HepG2 (cell line): Measurements from ENCODE around the gene FXYD4. TPM values are rescaled to one million over a fixed set of nuclear protein-coding genes. Genes with fewer than 3 reads are reported as not detected.

Experiments
- ATAC-seq: fragments of 200-7000 bp; cut with Tn5 transposase; 3 replicates; pipeline ENCODE4 v1.9.1; 2020; ENCODE audit warnings: mild to moderate bottlenecking, moderate library complexity
- BruUV-seq: library from RNA; stranded (reverse); fragments of 400-500 nt; replicated peaks from 2 replicates; lab custom pipeline; 2021; lab: Mats Ljungman, UMichigan
- CTCF ChIA-PET: fragments of 300-600 bp; formaldehyde crosslinking; extraction: SDS; loops from one replicate; lab custom pipeline; 2021; ENCODE audit warnings: low total read pairs, inconsistent platforms, low intra/inter-chr PET ratio; lab: Yijun Ruan, JAX
- POLR2A ChIA-PET: fragments of 350-600 bp; sonication (Branson Sonifier 250); formaldehyde crosslinking; loops from one replicate; lab custom pipeline; 2020; ENCODE audit warnings: antibody characterized with exemption, inconsistent platforms; lab: Yijun Ruan, JAX
- DNase-seq: peaks from one replicate; pipeline ENCODE4 v3.0.0-alpha.2; 2015; ENCODE audit warnings: low spot score
- FAIRE-seq: peaks from 3 replicates; lab custom pipeline; 2011; peaks lifted over from hg19 to GRCh38; lab: Jason Lieb, UNC
- H2AFZ ChIP-seq: one replicate; pipeline ENCODE4 v1.6.1; 2011; ENCODE audit warnings: low read length, inconsistent platforms
- H3K27ac ChIP-seq: fragments of 300-600 bp; 3 replicates; pipeline ENCODE4 v1.8.0; 2011; ENCODE audit warnings: mixed run types, mild to moderate bottlenecking, mixed read lengths, low read length, inconsistent platforms; ENCODE audit not compliant: insufficient read depth; ENCODE audit errors: extremely low read length
- H3K27me3 ChIP-seq, 2 experiments: fragments of 200-600 bp in 1 of 2; 2 replicates in 1 of 2; 3 replicates in 1 of 2; pipeline versions ENCODE4 v1.6.0 to v1.8.0; 2011; ENCODE audit warnings: low read length in 2 of 2, mild to moderate bottlenecking in 2 of 2, moderate library complexity in 2 of 2, inconsistent platforms in 1 of 2; ENCODE audit not compliant: insufficient read depth in 2 of 2, control insufficient read depth in 1 of 2
- H3K36me3 ChIP-seq, 2 experiments: fragments of 200-600 bp in 1 of 2; replicated peaks in 1 of 2; 2 replicates in 1 of 2; 3 replicates in 1 of 2; pipeline versions ENCODE4 v1.5.1 to v1.8.0; 2011; ENCODE audit warnings: low read length in 2 of 2, inconsistent platforms in 1 of 2; ENCODE audit not compliant: insufficient read depth in 2 of 2, control insufficient read depth in 1 of 2
- H3K4me1 ChIP-seq: 2 replicates; pipeline ENCODE4 v1.5.1; 2012; ENCODE audit warnings: low read length, inconsistent platforms; ENCODE audit not compliant: insufficient read depth
- H3K4me2 ChIP-seq: 2 replicates; pipeline ENCODE4 v1.6.0; 2011; ENCODE audit warnings: low read depth, low read length, inconsistent platforms
- H3K4me3 ChIP-seq, 3 experiments: fragments of 200-600 bp in 1 of 3; sonication (generic), shearing (Covaris generic) in 1 of 3; replicated peaks in 1 of 3; 2 replicates each; pipeline ENCODE4 v1.5.1; 2011 to 2016; ENCODE audit warnings: low read length in 3 of 3, inconsistent platforms in 2 of 3, low read depth in 2 of 3, mild to moderate bottlenecking in 2 of 3, control low read depth in 1 of 3, mixed read lengths in 1 of 3; ENCODE audit not compliant: insufficient read depth in 1 of 3
- H3K79me2 ChIP-seq: one replicate; pipeline ENCODE4 v1.6.1; 2011; ENCODE audit warnings: low read length, inconsistent platforms; ENCODE audit not compliant: insufficient read depth
- H3K9ac ChIP-seq: 2 replicates; pipeline ENCODE4 v1.6.0; 2011; ENCODE audit warnings: mild to moderate bottlenecking, low read depth, low read length, inconsistent platforms; ENCODE audit not compliant: insufficient read depth
- H3K9me3 ChIP-seq: 2 replicates; pipeline ENCODE4 v1.5.1; 2012; ENCODE audit warnings: mild to moderate bottlenecking, low read length
- H4K20me1 ChIP-seq: 2 replicates; pipeline ENCODE4 v1.6.0; 2011; ENCODE audit warnings: inconsistent platforms, mild to moderate bottlenecking, low read length, moderate library complexity; ENCODE audit not compliant: insufficient read depth
- HOXA3 ChIP-seq: sonication (generic); formaldehyde crosslinking; IDR thresholded peaks from 2 replicates; pipeline ENCODE4 v1.5.0; 2020; ENCODE audit warnings: missing genetic modification reagents
- RBFOX2 ChIP-seq: fragments of 200-400 bp; formaldehyde crosslinking; IDR thresholded peaks from 2 replicates; pipeline ENCODE4 v1.6.1; 2017; ENCODE audit warnings: low read depth, mild to moderate bottlenecking, low read length
- SRSF9 ChIP-seq: fragments of 200-400 bp; formaldehyde crosslinking; IDR thresholded peaks from 2 replicates; pipeline ENCODE4 v1.6.1; 2018; ENCODE audit warnings: borderline replicate concordance, mild to moderate bottlenecking, low read depth, low read length; ENCODE audit not compliant: insufficient read depth, poor library complexity, severe bottlenecking
- ZNF292 ChIP-seq: sonication (generic); formaldehyde crosslinking; IDR thresholded peaks from 2 replicates; pipeline ENCODE4 v1.8.1; 2022; ENCODE audit warnings: mild to moderate bottlenecking, low read depth, missing genetic modification reagents, borderline replicate concordance
- WGBS: methylation state at CpG from one replicate; pipeline ENCODE4 v1.1.6; 2017; ENCODE audit warnings: low lambda C conversion rate; 5-methylcytosine and 5-hydroxymethylcytosine counted together
- in situ Hi-C: cut with HindIII; loops from 2 replicates; pipeline ENCODE4 v1.10.0; 2017; ENCODE audit warnings: low pct_unique_long_range_greater_than_20kb; ENCODE audit not compliant: extremely low pct_ligation_motif_present
- intact Hi-C: fragments of 100-400 bp; cut with micrococcal nuclease; formaldehyde crosslinking; loops from one replicate; pipeline ENCODE4 v1.10.0; 2022; ENCODE audit not compliant: unreplicated experiment
- polyA plus RNA-seq, 8 experiments: library from polyadenylated mRNA; depleted of rRNA in 3 of 8; stranded (reverse) in 7 of 8; unstranded in 1 of 8; fragments of >200 nt; fragmentation: Illumina TruSeq in 4 of 8; extraction: Trizol in 4 of 8; gene quantifications; 2 replicates each; pipeline versions ENCODE4 v1.2.1 to v1.2.3, GENCODE V29; 2011 to 2016; ENCODE audit warnings: low read depth in 4 of 8, missing spikeins in 1 of 8, mixed read lengths in 1 of 8; ENCODE audit not compliant: insufficient read depth in 1 of 8
- total RNA-seq, 5 experiments: library from RNA; depleted of rRNA; stranded (reverse); fragments of >200 nt; fragmentation: Illumina TruSeq; extraction: Trizol; gene quantifications; 2 replicates each; pipeline ENCODE4 v1.2.3, GENCODE V29; 2016; ENCODE audit warnings: low read depth in 1 of 5
- TF ChIP-seq, protein P1 (sequence below): sonication (generic); formaldehyde crosslinking; IDR thresholded peaks from 2 replicates; pipeline ENCODE4 v1.8.0; 2022; ENCODE audit warnings: missing genetic modification reagents, low read depth, mild to moderate bottlenecking, borderline replicate concordance

Gene FXYD4
- total and polyA plus RNA-seq, 2 of the 13 experiments (the other 11 are each of a cell fraction or from before 2014, with no cell fraction given) = not detected

GRCh38 chr10:43341450-43341849 is 30.0 kb upstream of the FXYD4 start:
- ATAC-seq = no peak
- no peak overlapping the region for H3K27ac ChIP-seq

GRCh38 chr10:43342279-43343125 is 28.9 kb upstream of the FXYD4 start:
- Histone ChIP-seq H3K9ac (no peak overlapping the region), H3K9me3 (no peaks in the 10 kb centered on the region)
- no peak for TF ChIP-seq HOXA3 (CRISPR knock-in tag)
- no peak for TF ChIP-seq SRSF9
- TF ChIP-seq, all 625 proteins: peak for 0
- no peaks in the 10 kb centered on the region for H4K20me1 ChIP-seq
- ChIA-PET CTCF (no interaction called here), POLR2A (no interaction called here)
- WGBS = 73% methylated on average over 32 of the region's 49 CpGs
- in situ Hi-C loops = no loop called here
- no peak overlapping the region for H3K4me3 ChIP-seq
- H3K27ac ChIP-seq = no peak overlapping the region
- H3K27me3 ChIP-seq = peaks cover 0 to 32% of the 10 kb centered on the region in 2 experiments; a peak in 4 of 5 replicates
- H2AFZ ChIP-seq = no peak overlapping the region
- ATAC-seq = no peak
- no peak for FAIRE-seq
- BruUV-seq = no TSS peak
- no peaks in the 10 kb centered on the region for H3K79me2 ChIP-seq
- no peak overlapping the region for H3K4me2 ChIP-seq
- no peaks in the 10 kb centered on the region for H3K36me3 ChIP-seq
- peaks cover 16% of the 10 kb centered on the region for H3K4me1 ChIP-seq
- no peak for DNase-seq
- intact Hi-C loops = no loop called here

More at GRCh38 chr10:43341450-43341849, 30.0 kb upstream of the FXYD4 start:
- Histone ChIP-seq H4K20me1 (no peaks in the 10 kb centered on the region), H3K27me3 (peaks cover 0 to 32% of the 10 kb centered on the region in 2 experiments; a peak in 4 of 5 replicates), H3K79me2 (no peaks in the 10 kb centered on the region), H3K36me3 (no peaks in the 10 kb centered on the region), H3K9ac (no peak overlapping the region), H3K4me3 (no peak overlapping the region)
- FAIRE-seq (no peak), DNase-seq (no peak)
- intact Hi-C loops = no loop called here
- WGBS = 40% methylated on average over 7 of the region's 7 CpGs
- in situ Hi-C loops = no loop called here
- POLR2A ChIA-PET = no interaction called here
- TF ChIP-seq, protein P1, sequence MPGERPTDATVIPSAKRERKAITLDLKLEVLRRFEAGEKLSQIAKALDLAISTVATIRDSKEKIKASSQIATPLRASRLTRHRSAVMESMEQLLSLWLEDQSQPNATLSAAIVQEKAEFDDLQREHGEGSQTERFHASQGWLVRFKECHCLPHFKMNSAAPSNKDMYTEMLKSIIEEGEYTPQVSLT = no peak
- no peak for TF ChIP-seq RBFOX2
- TF ChIP-seq ZNF292 (CRISPR knock-in tag) = no peak
- TF ChIP-seq, all 625 proteins: peak for 0
- H3K4me2 ChIP-seq = no peak overlapping the region
- BruUV-seq = no TSS peak
- peaks cover 27% of the 10 kb centered on the region for H3K4me1 ChIP-seq
- CTCF ChIA-PET = no interaction called here
- no peak overlapping the region for H2AFZ ChIP-seq
- no peaks in the 10 kb centered on the region for H3K9me3 ChIP-seq
